ENCODE measurements around the gene QSOX1. TPM values are rescaled to one million over a fixed set of nuclear protein-coding genes. Genes with fewer than 3 reads are reported as not detected.

Gene QSOX1
- total and polyA plus RNA-seq, 4 donors = 170 to 537 (median 256) TPM

DNA sequence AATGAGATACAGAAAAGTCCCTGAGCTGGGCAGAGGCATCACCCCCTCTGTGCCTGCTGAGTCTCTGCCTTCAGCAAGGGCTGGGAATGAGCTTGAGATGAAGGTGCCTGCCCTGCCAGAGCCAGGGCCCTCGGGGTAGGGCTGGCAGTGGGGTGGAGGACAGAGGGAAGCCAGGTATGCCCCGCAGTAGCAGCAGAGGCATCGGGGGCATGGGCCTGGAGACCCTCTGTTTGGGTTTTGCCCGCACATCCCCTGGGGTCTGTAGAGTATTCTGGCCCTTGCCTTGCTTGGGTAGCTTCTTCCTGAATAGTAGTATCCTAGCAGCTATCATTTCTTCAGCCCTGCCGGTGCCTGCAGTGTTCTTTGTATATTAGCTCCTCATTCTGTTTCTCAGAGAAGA is 33.0 kb downstream of the QSOX1 start:
- H3K27ac ChIP-seq (ENCODE audit: low read depth in 1 of 2, low read length in 1 of 2) = no peak overlapping the region
- no peak overlapping the region for H3K9ac ChIP-seq (ENCODE audit: insufficient read depth in 1 of 2, low read length in 2 of 2)
- DNase-seq = no peak
- peaks cover 0 to 81% (median 37%) of the 10 kb centered on the region in 4 donors for H3K36me3 ChIP-seq (ENCODE audit: control insufficient read depth in 4 of 4, insufficient read depth in 4 of 4, low read length in 4 of 4)
- no peak overlapping the region for H3K4me3 ChIP-seq
- H3K4me1 ChIP-seq (ENCODE audit: control insufficient read depth in 5 of 5, insufficient read depth in 5 of 5, low read length in 5 of 5) = no peaks in the 10 kb centered on the region
- no peaks in the 10 kb centered on the region for H3K27me3 ChIP-seq (ENCODE audit: control insufficient read depth in 3 of 3, insufficient read depth in 3 of 3, low read length in 2 of 3)
- no peak for ATAC-seq (ENCODE audit: insufficient read depth, low FRiP score)
- no peaks in the 10 kb centered on the region for H3K9me3 ChIP-seq (ENCODE audit: control insufficient read depth in 4 of 4, insufficient read depth in 3 of 4, low read length in 3 of 4)
- 93 to 99% methylated on average over 5 of the region's 5 CpGs for WGBS, 2 donors
- TF ChIP-seq, protein P1, sequence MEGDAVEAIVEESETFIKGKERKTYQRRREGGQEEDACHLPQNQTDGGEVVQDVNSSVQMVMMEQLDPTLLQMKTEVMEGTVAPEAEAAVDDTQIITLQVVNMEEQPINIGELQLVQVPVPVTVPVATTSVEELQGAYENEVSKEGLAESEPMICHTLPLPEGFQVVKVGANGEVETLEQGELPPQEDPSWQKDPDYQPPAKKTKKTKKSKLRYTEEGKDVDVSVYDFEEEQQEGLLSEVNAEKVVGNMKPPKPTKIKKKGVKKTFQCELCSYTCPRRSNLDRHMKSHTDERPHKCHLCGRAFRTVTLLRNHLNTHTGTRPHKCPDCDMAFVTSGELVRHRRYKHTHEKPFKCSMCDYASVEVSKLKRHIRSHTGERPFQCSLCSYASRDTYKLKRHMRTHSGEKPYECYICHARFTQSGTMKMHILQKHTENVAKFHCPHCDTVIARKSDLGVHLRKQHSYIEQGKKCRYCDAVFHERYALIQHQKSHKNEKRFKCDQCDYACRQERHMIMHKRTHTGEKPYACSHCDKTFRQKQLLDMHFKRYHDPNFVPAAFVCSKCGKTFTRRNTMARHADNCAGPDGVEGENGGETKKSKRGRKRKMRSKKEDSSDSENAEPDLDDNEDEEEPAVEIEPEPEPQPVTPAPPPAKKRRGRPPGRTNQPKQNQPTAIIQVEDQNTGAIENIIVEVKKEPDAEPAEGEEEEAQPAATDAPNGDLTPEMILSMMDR (IDR thresholded peaks at IDR 0.05; ENCODE audit: control extremely low read depth, extremely low read depth) = no peak

DNA sequence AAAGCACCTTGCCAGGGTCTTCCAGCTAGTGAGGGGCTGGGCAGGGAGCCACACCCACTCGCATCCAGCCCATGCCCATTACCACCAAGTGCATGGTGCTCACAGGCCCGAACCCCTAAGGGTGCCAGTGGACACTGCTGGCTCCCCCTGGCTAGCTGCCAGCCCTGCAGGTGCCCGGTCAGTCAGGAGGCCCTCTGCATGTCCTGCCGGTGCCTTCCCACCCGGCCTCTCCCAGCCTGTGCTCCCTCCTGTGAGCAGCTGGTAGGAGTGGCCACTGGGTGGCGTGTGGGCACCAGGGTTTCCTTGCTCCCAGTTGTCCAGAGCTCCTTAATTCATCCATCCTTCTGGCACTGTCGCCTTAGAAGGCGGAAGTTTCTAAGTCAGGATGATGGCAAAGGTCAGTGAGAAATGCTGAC is 33.4 kb downstream of the QSOX1 start:
- H3K36me3 ChIP-seq (ENCODE audit: control insufficient read depth in 4 of 4, insufficient read depth in 4 of 4, low read length in 4 of 4) = peaks cover 0 to 78% (median 36%) of the 10 kb centered on the region in 4 donors
- H3K9me3 ChIP-seq (ENCODE audit: control insufficient read depth in 4 of 4, insufficient read depth in 3 of 4, low read length in 3 of 4) = no peaks in the 10 kb centered on the region
- no peak overlapping the region for H3K4me3 ChIP-seq
- no peaks in the 10 kb centered on the region for H3K4me1 ChIP-seq (ENCODE audit: control insufficient read depth in 5 of 5, insufficient read depth in 5 of 5, low read length in 5 of 5)
- no peak overlapping the region for H3K9ac ChIP-seq (ENCODE audit: insufficient read depth in 1 of 2, low read length in 2 of 2)
- TF ChIP-seq, protein P1 (IDR thresholded peaks at IDR 0.05; ENCODE audit: control extremely low read depth, extremely low read depth) = no peak
- H3K27me3 ChIP-seq (ENCODE audit: control insufficient read depth in 3 of 3, insufficient read depth in 3 of 3, low read length in 2 of 3) = no peaks in the 10 kb centered on the region
- no peak for ATAC-seq (ENCODE audit: insufficient read depth, low FRiP score)
- H3K27ac ChIP-seq (ENCODE audit: low read depth in 1 of 2, low read length in 1 of 2) = no peak overlapping the region
- WGBS, 2 donors = 66 to 72% methylated on average over 8 of the region's 8 CpGs
- peak; percentile 68 to 75 (median 72) for DNase-seq

DNA sequence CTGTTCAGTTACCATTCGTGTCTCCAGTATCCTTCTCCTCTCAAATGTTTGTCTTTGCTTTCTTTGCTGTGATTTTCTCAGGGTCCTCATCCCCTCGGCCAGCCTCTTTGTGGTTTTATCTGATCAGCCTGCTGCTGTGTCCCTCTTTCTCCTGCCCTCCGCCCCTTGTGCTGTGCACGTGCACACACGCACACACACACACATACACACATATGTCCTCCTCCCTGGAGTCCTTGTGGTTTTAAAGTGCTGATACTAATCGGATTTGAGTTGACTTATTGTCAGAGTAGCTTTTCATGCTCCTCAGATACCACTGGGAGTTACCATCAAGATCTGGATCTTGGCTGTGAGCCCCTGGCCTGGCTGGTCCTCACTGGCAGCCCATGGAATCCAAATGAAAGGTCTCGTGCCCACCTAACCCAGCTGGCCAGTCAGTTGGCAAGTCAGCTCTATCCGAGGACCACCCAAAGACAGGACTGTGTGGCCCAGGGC is 34.1 kb downstream of the QSOX1 start:
- Histone ChIP-seq H3K9me3 (ENCODE audit: control insufficient read depth in 4 of 4, insufficient read depth in 3 of 4, low read length in 3 of 4) (no peaks in the 10 kb centered on the region), H3K36me3 (ENCODE audit: control insufficient read depth in 4 of 4, insufficient read depth in 4 of 4, low read length in 4 of 4) (peaks cover 0 to 74% (median 34%) of the 10 kb centered on the region in 4 donors)
- 79 to 85% methylated on average over 8 of the region's 8 CpGs for WGBS, 2 donors

More for the DNA sequence above, 34.1 kb downstream of the QSOX1 start:
- Histone ChIP-seq H3K27ac (ENCODE audit: low read depth in 1 of 2, low read length in 1 of 2) (no peak overlapping the region), H3K27me3 (ENCODE audit: control insufficient read depth in 3 of 3, insufficient read depth in 3 of 3, low read length in 2 of 3) (no peaks in the 10 kb centered on the region), H3K4me1 (ENCODE audit: control insufficient read depth in 5 of 5, insufficient read depth in 5 of 5, low read length in 5 of 5) (no peaks in the 10 kb centered on the region), H3K4me3 (no peak overlapping the region), H3K9ac (ENCODE audit: insufficient read depth in 1 of 2, low read length in 2 of 2) (no peak overlapping the region)
- no peak for ATAC-seq (ENCODE audit: insufficient read depth, low FRiP score)
- TF ChIP-seq, protein P1 (IDR thresholded peaks at IDR 0.05; ENCODE audit: control extremely low read depth, extremely low read depth) = no peak
- no peak for DNase-seq

Data from lung (tissue), 12 donors.